ENCODE measurements around the gene CMBL. TPM values are rescaled to one million over a fixed set of nuclear protein-coding genes. Genes with fewer than 3 reads are reported as not detected.

CMBL gene
- total RNA-seq, 1 experiment from 2014 or later = 43.2 TPM

- no peaks in the 10 kb centered on the region for H3K9me3 ChIP-seq (ENCODE audit: control insufficient read depth, insufficient read depth, low read depth, low read length)
- no peak for TF ChIP-seq CTCF (IDR thresholded peaks at IDR 0.05)
- TF ChIP-seq REST (IDR thresholded peaks at IDR 0.05; ENCODE audit: insufficient read depth in 1 of 2, low read depth in 2 of 2, low read length in 1 of 2) = no peak
- TF ChIP-seq TCF7L2 (IDR thresholded peaks at IDR 0.05; ENCODE audit: low read depth, low read length) = no peak
- TF ChIP-seq POLR2AphosphoS5 (IDR thresholded peaks at IDR 0.05; ENCODE audit: low read depth, low read length) = no peak
- no peak for TF ChIP-seq SIN3A (IDR thresholded peaks at IDR 0.05; ENCODE audit: borderline replicate concordance, insufficient read depth, low read depth, low read length)
- no peaks in the 10 kb centered on the region for H3K4me1 ChIP-seq (ENCODE audit: control insufficient read depth, insufficient read depth, low read length)
- H3K4me3 ChIP-seq (ENCODE audit: low read depth in 2 of 2, low read length in 2 of 2) = no peak overlapping the region
- ChIA-PET POLR2A (no interaction called here), CTCF (no interaction called here)
- intact Hi-C loops (cut with micrococcal nuclease; ENCODE audit: unreplicated experiment) = no loop called here
- no peak overlapping the region for H3K27ac ChIP-seq (ENCODE audit: low read length)
- no peaks in the 10 kb centered on the region for H3K27me3 ChIP-seq (ENCODE audit: control insufficient read depth, insufficient read depth, low read length)
- in situ Hi-C loops (cut with HindIII; ENCODE audit: low pct_unique_long_range_greater_than_20kb, low sequenced_read_pairs) = no loop called here
- DNase-seq (ENCODE audit: low read depth, low spot score) (no peak), ATAC-seq (no peak)
- H3K36me3 ChIP-seq (ENCODE audit: control insufficient read depth, insufficient read depth, low read length) = no peaks in the 10 kb centered on the region
- no TSS peak for BruUV-seq (replicated peaks)
Measured at GRCh38 chr5:10320793-10321192, 13.1 kb upstream of the CMBL start.

GRCh38 chr5:10319202-10319851, 11.6 kb upstream of the CMBL start:
- no peaks in the 10 kb centered on the region for H3K36me3 ChIP-seq (ENCODE audit: control insufficient read depth, insufficient read depth, low read length)
- intact Hi-C loops (cut with micrococcal nuclease; ENCODE audit: unreplicated experiment) = no loop called here
- no peak overlapping the region; the same call in 1 of the 2 replicates for H3K27ac ChIP-seq (ENCODE audit: low read length)
- no peaks in the 10 kb centered on the region for H3K27me3 ChIP-seq (ENCODE audit: control insufficient read depth, insufficient read depth, low read length)
- H3K4me3 ChIP-seq (ENCODE audit: low read depth in 2 of 2, low read length in 2 of 2) = no peak overlapping the region
- ChIA-PET CTCF (no interaction called here), POLR2A (no interaction called here)
- BruUV-seq (replicated peaks) = no TSS peak
- no peak for DNase-seq (ENCODE audit: low read depth, low spot score)
- in situ Hi-C loops (cut with HindIII; ENCODE audit: low pct_unique_long_range_greater_than_20kb, low sequenced_read_pairs) = no loop called here
- no peaks in the 10 kb centered on the region for H3K9me3 ChIP-seq (ENCODE audit: control insufficient read depth, insufficient read depth, low read depth, low read length)
- H3K4me1 ChIP-seq (ENCODE audit: control insufficient read depth, insufficient read depth, low read length) = no peaks in the 10 kb centered on the region
- no peak for ATAC-seq
- TF ChIP-seq POLR2AphosphoS5 (IDR thresholded peaks at IDR 0.05; ENCODE audit: low read depth, low read length) (no peak), TCF7L2 (IDR thresholded peaks at IDR 0.05; ENCODE audit: low read depth, low read length) (no peak), SIN3A (IDR thresholded peaks at IDR 0.05; ENCODE audit: borderline replicate concordance, insufficient read depth, low read depth, low read length) (no peak), CTCF (IDR thresholded peaks at IDR 0.05) (no peak), REST (IDR thresholded peaks at IDR 0.05; ENCODE audit: insufficient read depth in 1 of 2, low read depth in 2 of 2, low read length in 1 of 2) (no peak)
